GM12892 (cell line): ENCODE data around the gene TMEM25.
"Not testable (repeated sequence)": the region's sequence is repeated elsewhere in the genome, so short reads cannot be mapped to it uniquely, and the experiment has no call there.

Experiments
- DNase-seq: peaks from one replicate; pipeline ENCODE4 v3.0.0; 2011; ENCODE audit not compliant: insufficient read length
- FAIRE-seq: peaks from 2 replicates; lab custom pipeline; 2011; peaks lifted over from hg19 to GRCh38; lab: Jason Lieb, UNC
- POLR2A ChIP-seq: IDR thresholded peaks from 2 replicates; pipeline ENCODE4 v1.6.1; 2011; ENCODE audit warnings: low read depth, low read length, control low read depth
- POLR2AphosphoS5 ChIP-seq: IDR thresholded peaks from 2 replicates; pipeline ENCODE4 v1.6.1; 2011; ENCODE audit warnings: low read depth, low read length, control low read depth
- TAF1 ChIP-seq: IDR thresholded peaks from 2 replicates; pipeline ENCODE4 v1.6.1; 2011; ENCODE audit warnings: low read depth, mild to moderate bottlenecking, control low read depth, low read length, borderline replicate concordance

The TMEM25 gene

DNA sequence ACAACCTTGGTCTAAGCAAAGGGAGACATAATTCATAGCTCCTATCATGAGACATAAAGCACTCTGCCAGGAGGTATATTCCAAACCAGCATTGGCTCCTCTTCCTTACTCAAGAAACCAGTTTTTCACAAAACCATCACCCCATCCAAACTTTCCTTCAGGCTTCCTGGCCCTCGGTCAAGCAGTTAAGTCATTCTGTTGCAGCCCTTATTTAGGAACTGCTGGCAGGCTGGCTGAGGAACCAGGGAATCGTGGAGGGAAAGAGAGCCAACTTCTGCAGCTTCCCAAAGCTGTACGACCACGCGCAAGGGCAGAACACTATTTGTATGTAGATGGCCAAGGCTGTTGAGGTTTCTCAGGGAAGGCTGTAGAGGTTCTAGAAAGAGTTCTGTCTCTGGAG, 34.1 kb downstream of the TMEM25 start:
- TF ChIP-seq POLR2A (no peak), POLR2AphosphoS5 (no peak), TAF1 (no peak)
- DNase-seq (no peak), FAIRE-seq (no peak)

DNA sequence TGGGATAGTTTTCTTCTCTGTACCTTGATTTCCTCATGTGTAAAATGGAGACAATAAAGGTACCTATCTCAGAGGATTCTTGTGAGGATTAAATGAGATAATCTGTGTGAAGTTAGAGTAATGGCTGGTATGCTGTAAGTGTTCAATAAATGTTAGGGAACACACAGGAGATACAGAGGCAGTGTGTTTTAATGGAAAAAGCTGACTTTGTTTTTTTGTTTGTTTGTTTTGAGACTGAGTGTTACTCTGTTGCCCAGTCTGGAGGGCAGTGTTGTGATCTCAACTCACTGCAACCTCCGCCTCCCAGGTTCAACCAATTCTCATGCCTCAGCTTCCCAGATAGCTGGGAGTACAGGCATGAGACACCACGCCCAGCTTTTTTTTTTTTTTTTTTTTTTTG, 38.7 kb downstream of the TMEM25 start:
- no peak for TF ChIP-seq TAF1
- no peak for TF ChIP-seq POLR2A
- TF ChIP-seq POLR2AphosphoS5: no peak
- FAIRE-seq (no peak), DNase-seq (no peak)

DNA sequence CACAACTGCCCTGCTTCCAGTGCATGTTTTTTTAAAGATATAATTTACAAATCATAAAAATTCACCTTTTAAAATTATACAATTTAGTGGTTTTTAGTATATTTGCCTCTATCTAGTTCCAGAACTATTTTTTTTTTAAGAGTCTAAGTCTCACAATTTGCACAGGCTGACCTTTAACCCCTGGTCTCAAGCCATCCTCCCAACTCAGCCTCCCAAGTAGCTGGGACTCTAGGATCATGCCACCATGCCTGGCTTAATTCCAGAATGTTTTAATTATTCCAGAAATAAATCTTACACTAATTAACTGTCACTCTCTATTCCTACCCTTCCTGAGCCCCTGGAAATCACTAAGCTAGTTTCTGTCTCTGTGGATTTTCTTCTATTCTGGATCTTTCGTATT, 39.8 kb downstream of the TMEM25 start:
- TF ChIP-seq POLR2A (no peak), TAF1 (no peak), POLR2AphosphoS5 (no peak)
- FAIRE-seq (no peak), DNase-seq (no peak)

DNA sequence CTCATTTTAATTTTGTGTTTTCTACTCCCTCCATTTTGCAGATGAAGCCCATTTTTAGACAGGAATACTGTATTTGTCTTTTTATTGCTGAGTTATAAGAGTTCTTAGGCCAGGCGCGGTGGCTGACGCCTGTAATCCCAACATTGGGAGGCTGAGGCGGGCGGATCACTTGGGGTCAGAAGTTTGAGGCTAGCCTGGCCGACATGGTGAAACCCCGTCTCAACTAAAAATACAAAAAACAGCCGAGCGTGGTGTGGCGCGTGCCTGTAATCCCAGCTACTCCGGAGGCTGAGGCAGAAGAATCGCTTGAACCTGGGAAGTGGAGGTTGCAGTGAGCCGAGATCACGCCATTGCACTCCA, 40.7 kb downstream of the TMEM25 start:
- not testable (repeated sequence) for FAIRE-seq, DNase-seq

DNA sequence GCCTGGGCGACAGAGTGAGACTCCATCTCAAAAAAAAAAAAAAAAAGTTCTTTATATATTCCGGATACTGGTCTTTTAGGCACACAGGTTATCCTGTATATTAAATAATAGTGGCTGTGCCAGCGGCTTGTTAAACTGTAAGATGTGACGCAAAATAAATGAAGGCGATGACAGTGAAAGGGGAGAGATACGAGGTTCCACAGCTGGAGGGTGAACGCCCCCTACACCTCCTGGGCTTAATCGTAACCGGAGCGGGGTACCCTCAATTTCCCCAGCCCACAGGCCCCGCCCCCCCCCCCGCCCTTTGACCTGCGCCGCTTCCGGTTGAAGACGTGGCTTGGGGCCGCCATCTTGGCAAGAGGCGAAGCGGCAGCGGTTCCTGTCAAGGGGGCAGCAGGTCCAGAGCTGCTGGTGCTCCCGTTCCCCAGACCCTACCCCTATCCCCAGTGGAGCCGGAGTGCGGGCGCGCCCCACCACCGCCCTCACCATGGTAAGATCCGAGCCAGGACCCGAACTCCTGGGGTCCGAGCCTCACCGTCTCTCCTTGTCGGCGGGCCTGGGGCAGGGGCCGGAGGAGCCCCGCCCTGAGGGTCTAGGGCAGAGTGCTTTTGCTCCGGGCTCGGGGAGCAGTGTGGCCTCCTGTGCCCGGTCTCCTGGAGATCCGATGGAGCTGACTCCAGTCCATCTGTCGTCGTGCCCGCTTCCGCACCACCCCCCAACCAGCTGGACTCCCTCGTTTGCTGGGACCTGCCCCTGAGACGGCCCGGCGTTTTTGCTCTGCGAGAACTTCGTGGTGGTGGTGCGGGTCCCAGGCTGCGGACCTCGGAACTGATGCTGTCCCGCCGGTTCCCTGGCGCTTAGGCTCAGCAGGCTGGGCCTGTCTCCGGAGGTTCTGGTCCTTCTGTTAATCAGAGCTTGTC, 41.3 kb downstream of the TMEM25 start, which contains the start of gene ARCN1:
Gene ARCN1 (plus strand): TSS at position 349 of the 920 bp plus-strand sequence. CDS start 139 bp downstream, at position 488.
- TF ChIP-seq POLR2AphosphoS5 (peak; percentile 90), TAF1 (peak; percentile 61; the same call in 1 of the 2 replicates), POLR2A (peak; percentile 89)
- peak; percentile 76 for DNase-seq
- peak; percentile 87 for FAIRE-seq

DNA sequence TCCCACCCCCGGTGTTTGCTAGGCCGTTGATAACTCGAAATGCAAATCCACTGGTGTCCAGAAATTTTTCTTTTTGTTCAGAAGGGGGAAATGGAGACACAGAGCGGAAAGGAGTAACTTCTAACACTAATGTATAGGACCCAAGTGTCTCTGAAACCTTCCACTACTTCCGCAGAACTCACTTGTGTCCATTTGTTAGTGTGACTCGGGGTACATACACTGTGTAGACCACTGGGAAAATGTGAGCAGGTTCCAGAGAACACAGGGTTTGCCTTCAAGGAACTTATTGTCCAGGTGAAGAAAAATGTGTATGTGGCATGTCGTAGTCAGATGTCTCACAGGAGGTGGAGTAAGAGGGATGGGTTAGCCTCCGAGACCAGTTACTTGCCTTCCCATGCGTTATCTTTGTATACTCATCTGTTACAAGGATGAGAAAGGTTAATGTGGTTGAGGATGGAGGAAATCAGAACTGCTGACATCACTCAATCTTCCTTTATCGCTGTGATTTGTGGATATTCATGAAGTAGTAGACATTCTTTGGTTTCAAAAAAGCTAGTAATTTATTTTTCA, 42.1 kb downstream of the TMEM25 start:
- TF ChIP-seq POLR2A (no peak; the same call in 1 of the 2 replicates), POLR2AphosphoS5 (peak; percentile 18; the same call in 1 of the 2 replicates), TAF1 (no peak)
- DNase-seq (no peak), FAIRE-seq (peak; percentile 84)

DNA sequence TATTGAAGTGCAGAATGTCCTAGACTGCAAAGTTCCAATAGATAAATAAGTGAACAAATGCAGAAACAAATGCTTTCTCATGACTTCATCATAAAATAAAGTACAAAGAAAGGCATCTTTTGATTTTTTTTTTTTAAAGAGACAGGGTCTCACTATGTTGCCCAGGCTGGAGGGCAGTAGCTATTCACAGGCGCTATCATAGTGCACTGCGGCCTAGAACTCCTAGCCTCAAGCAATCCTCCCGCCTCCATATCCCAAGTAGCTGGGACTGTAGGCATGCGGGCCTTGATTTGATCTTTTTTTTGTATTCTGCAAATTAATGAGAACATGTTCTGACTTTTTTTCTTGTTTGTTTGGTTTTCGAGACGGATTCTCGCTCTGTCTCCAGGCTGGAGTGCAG, 43.6 kb downstream of the TMEM25 start:
- TF ChIP-seq TAF1 (no peak), POLR2A (no peak), POLR2AphosphoS5 (no peak)
- FAIRE-seq: no peak
- DNase-seq: no peak

DNA sequence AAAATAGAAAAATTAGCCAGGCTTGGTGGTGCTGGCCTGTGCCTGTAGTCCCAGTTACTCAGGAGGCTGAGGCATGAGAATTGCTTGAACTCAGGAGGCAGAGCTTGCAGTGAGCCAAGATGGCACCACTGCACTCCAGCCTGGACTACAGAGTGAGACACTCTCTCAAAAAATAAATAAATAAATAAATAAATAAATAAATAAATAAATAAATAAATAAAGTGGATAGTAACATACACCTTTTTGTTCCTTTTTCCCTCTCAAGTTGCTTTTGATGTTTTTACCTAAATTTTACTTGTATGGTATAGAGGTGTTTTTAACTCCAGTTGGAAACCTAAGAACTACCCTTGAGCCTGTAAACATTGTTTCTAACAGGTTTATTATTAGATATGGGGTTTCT, 47.0 kb downstream of the TMEM25 start:
- not testable (repeated sequence) for FAIRE-seq, DNase-seq

DNA sequence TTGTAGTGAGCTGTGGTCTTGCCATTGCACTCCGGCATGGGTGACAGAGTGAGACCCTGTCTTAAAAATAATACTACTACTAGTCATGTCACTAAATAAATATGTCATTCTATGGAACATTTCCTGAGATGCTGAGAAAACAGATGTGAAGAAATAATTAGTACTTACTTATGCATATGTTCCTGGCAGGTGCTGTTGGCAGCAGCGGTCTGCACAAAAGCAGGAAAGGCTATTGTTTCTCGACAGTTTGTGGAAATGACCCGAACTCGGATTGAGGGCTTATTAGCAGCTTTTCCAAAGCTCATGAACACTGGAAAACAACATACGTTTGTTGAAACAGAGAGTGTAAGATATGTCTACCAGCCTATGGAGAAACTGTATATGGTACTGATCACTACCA, 50.1 kb downstream of the TMEM25 start:
- FAIRE-seq (no peak), DNase-seq (no peak)
- TF ChIP-seq POLR2A (no peak), TAF1 (no peak), POLR2AphosphoS5 (no peak)
